ENCODE measurements around the gene EML5.
"Not testable (repeated sequence)": the region's sequence is repeated elsewhere in the genome, so short reads cannot be mapped to it uniquely, and the experiment has no call there.

Gene EML5

GRCh38 chr14:88792473-88793258 is at the start of gene EML5:
TSS of gene EML5 (minus strand) at chr14:88792953. CDS start at chr14:88792503, 450 bp downstream.
- DNase-seq (ENCODE audit: low spot score) = peak; percentile 89

DNA sequence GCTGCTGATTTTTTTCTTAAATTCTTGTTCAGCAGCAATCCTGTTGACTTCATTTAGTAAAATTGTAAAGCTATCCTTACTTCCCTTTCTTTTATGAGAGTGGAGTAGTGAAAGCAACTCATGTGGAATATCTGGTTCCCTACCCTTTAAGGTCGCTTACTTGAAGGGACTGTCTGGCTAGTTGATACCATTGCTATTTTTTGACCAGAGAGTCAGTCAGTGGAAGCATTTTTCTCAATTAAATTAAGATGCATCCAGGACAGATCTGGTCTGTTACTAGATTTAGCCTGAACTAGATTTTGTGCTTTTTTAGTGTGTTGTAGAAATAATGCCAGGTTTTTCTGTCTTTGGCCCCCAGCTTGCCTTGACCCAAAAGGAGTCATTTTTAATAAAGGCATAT is 49.7 kb upstream of the EML5 start:
- DNase-seq (ENCODE audit: low spot score) = no peak

DNA sequence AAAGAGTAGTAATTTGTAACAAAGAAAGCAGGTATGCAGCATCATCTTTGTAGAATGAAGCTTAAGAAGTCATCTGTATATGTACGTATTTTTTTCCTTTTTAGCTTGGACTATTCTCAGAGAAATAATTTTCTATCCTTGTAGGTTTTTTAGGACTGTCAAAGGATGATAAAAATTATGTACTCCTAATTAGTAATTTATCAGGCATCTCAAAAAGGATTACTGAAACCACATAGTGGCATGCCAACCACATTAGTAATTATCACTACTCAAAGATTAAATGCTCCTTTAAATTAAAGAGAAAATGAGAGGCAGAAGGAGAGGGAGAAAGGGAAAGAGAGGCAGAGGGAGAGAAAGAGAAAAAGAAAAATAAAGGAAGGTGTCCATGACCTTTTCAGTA is 49.0 kb upstream of the EML5 start:
- peak; percentile 25 for DNase-seq (ENCODE audit: low spot score)

- no peak for DNase-seq (ENCODE audit: low spot score)
These were observed 48.2 kb upstream of the EML5 start for GRCh38 chr14:88840926-88841325.

DNA sequence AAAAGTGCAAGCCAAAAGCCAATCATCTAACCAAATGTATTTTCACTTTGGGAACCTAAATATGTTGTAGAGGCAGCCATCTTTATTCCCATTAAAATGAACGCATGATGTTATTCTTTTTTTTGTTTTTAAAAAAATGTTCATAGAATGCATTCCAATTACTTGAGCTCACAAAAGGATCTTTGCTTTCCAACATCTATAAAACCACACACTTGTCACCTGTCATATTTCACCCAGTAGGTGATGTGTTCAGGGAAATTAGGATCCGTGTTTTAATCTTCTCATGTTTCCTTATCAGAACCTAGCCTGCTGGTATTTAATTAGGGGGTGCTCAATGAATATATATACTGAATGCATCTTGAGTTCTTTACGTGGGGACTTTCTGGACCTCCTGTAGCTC is 45.3 kb upstream of the EML5 start:
- DNase-seq (ENCODE audit: low spot score) = peak; percentile 8

DNA sequence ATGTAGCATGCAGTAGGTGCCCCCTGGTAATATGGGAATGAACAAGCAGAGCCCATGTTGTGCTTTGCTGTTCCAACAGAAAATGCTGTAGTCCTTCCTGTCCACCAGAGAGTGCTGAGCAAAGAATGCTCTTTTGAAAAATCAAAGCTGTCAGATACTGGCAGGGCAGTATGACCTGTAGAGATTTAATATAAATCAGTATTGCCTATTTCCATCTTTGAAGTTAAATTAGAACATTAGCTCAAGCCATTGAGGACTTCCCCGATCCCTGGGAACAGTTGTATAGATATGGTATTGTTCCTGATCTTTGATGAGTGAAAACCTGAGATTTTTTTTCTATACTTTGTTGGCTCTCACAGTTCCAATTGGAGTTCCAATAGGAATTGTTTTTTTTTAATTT is 44.7 kb upstream of the EML5 start:
- DNase-seq (ENCODE audit: low spot score) = no peak

GRCh38 chr14:88835661-88836060 is 42.9 kb upstream of the EML5 start:
- DNase-seq (ENCODE audit: low spot score) = no peak

DNA sequence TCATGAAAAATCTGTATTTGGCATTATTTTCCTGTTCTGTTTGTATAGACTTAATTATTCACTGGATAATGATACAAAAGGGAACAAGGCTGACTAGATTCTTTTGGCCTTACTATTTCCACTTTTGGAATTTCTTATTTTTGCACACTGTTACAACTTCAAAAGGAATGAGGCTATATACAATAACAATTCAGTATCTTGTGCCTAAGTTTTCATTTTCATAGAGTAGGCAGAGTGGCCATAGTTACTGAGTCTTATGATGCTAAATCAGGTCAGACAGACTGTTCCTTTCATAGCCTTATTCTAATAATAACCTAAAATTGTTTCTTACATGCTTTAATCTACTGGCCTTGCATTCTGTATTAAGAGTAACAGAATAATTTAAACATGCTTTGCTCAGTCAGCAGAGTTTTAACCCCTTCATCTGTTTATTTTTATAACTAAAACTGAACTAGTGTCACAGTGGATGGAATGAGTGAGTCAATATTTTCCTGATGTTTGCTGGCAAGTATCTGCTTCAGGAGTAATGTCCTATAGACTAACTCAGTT is 42.2 kb upstream of the EML5 start:
- DNase-seq (ENCODE audit: low spot score) = peak; percentile 17

DNA sequence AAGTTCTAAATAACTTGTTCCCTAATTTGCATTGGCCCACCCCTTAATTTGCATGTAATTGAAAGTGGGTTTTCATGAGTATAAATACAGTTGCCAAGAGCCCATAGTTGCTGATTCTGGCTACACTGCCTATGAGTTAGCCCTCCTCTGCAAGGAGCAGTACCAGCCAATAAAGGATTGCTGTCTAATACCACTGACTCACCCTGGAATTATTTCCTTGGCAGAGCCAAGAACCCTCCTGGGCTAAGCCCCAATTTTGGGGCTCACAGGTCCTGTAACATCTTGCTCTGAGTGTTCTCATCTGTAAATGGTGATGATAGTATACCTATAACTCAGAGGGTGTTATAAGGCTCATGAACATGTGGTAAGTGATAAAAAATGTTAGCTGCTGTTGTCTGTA is 38.5 kb upstream of the EML5 start:
- DNase-seq (ENCODE audit: low spot score) = peak; percentile 63

- no peak for DNase-seq (ENCODE audit: low spot score)
These were observed 37.0 kb upstream of the EML5 start for GRCh38 chr14:88829685-88830302.

DNA sequence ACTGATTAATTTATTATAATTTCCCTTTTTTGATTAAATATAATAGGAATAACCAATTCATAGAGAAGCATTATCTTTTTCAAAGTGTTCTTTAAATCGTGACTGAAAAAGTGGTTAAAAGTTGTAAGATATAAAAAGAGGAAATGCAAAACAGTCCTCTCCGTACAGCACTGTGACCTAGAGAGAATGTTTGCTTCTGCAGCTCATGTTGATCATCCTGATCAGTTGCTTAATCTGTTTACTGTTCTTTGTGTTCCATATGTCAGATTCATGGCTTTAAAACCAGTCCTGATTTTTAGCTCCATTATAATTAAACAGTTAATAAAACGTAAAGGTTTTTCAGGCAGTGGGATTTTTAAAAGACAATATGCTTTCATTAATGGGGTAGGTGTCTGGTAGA is 36.4 kb upstream of the EML5 start:
- DNase-seq (ENCODE audit: low spot score) = no peak

- DNase-seq (ENCODE audit: low spot score) = no peak
These were observed 32.8 kb upstream of the EML5 start for GRCh38 chr14:88825503-88825902.

DNA sequence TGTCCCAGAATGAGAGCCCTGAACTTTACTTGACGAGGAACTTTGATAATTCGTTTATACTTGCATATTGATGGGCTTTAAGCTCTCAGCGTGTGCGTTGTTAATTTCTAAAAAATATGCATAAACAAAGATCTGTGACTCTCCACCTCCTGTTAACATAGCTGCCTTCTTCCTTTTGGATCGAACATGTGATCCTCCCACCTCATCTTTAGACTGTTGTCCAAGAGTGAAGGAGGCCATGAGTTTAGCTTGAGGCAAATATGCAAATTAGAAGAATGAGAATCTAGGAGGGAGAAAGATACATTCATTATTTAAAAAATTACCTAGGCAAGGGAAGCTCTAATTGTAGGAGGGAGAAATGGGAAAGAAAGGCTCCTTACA is 32.3 kb upstream of the EML5 start:
- no peak for DNase-seq (ENCODE audit: low spot score)

DNA sequence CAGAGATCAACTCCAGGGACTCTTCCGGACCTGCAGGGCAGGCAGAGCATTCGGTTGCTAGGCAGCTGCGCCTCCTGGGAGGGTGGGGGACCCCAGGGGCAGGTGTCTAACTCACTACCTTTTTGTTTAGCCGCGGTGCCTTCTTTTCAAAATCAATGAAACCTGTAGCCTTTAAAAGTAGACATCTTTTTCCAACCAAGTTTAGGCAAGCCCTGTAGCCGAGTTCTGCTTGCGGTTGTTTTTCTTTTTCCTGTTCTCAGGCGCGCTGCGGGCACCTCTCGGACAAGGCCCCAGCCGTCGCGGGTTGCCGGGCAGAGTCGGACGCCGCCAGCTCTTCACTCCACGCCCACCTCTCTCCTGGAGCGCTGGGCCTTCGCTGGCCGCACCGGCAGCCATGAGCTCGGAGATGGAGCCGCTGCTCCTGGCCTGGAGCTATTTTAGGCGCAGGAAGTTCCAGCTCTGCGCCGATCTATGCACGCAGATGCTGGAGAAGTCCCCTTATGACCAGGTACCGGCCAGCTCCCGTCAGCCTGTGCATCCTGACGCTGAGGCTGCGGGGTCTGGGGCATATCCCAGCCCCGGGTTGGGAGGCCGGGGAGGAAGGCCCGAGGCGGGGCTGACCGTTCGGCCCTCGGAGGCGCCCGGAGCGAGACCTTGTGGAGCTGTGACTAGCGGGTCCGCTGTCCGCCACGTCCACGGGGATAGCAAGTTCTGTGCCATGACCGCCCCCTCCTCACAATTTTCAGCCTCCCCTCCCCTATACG is 31.7 kb upstream of the EML5 start, which contains the start of gene TTC8:
Gene TTC8 (plus strand): TSS at position 338 of the 764 bp plus-strand sequence. CDS start 57 bp downstream, at position 395.
- DNase-seq (ENCODE audit: low spot score) = peak; percentile 92

- no peak for DNase-seq (ENCODE audit: low spot score)
These were observed 31.2 kb upstream of the EML5 start for GRCh38 chr14:88823968-88824313.

- DNase-seq (ENCODE audit: low spot score) = no peak
These were observed 29.1 kb upstream of the EML5 start for GRCh38 chr14:88821888-88822287.

GRCh38 chr14:88821378-88821777 is 28.6 kb upstream of the EML5 start:
- DNase-seq (ENCODE audit: low spot score) = no peak

- not testable (repeated sequence) for DNase-seq (ENCODE audit: low spot score)
These were observed 26.9 kb upstream of the EML5 start for GRCh38 chr14:88819674-88820073.

- no peak for DNase-seq (ENCODE audit: low spot score)
These were observed 25.3 kb upstream of the EML5 start for GRCh38 chr14:88818018-88818417.

- no peak for DNase-seq (ENCODE audit: low spot score)
These were observed 23.2 kb upstream of the EML5 start for GRCh38 chr14:88815980-88816379.

- no peak for DNase-seq (ENCODE audit: low spot score)
These were observed 15.6 kb upstream of the EML5 start for GRCh38 chr14:88808359-88808758.

DNA sequence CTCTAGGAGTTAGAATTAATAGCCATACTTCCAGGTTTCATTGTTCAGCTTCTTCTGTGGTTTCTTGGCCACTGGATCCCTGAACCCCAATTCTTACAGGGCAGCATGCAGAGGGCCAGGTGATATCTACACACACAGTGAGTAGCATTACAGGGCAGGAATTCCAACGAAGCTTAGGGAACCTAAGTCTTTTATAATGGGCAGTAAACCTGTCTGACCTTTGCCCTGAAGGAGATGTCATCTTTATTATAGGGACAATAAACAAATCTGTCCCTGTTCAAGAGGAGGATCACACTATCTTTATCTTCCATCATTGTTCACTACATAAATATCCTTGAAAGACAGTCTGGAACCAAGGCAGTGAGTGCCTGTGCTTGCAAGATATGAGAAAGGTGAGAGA is 11.7 kb upstream of the EML5 start:
- no peak for DNase-seq (ENCODE audit: low spot score)

DNA sequence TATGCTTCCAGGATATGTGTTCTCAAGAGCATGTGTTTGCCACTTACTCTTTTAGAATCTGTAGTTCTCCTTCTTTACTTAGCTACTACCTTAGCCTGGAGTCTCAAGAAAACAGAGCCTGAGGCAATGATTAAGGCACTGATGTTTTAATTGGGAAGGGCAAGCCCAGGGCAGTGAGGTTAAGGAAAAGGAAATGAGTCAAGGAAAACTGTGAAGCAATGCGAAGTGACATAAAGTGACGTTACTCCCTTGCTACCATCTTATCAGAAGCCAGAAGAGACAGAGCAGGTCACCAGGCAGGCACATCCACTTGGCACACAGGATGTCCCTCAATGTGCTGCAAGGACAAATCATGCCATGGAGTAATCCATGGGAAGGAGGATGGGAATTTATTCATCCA is 11.3 kb upstream of the EML5 start:
- DNase-seq (ENCODE audit: low spot score) = no peak
